HepG2 (cell line): ENCODE measurements around the gene CDC37L1. TPM values are rescaled to one million over a fixed set of nuclear protein-coding genes. Genes with fewer than 3 reads are reported as not detected.

Experiments
- ATAC-seq: fragments of 200-7000 bp; cut with Tn5 transposase; 3 replicates; pipeline ENCODE4 v1.9.1; 2020; ENCODE audit warnings: mild to moderate bottlenecking, moderate library complexity
- BruUV-seq: library from RNA; stranded (reverse); fragments of 400-500 nt; replicated peaks from 2 replicates; lab custom pipeline; 2021; lab: Mats Ljungman, UMichigan
- CTCF ChIA-PET: fragments of 300-600 bp; formaldehyde crosslinking; extraction: SDS; loops from one replicate; lab custom pipeline; 2021; ENCODE audit warnings: low total read pairs, inconsistent platforms, low intra/inter-chr PET ratio; lab: Yijun Ruan, JAX
- POLR2A ChIA-PET: fragments of 350-600 bp; sonication (Branson Sonifier 250); formaldehyde crosslinking; loops from one replicate; lab custom pipeline; 2020; ENCODE audit warnings: antibody characterized with exemption, inconsistent platforms; lab: Yijun Ruan, JAX
- DNase-seq: peaks from one replicate; pipeline ENCODE4 v3.0.0-alpha.2; 2015; ENCODE audit warnings: low spot score
- FAIRE-seq: peaks from 3 replicates; lab custom pipeline; 2011; peaks lifted over from hg19 to GRCh38; lab: Jason Lieb, UNC
- H2AFZ ChIP-seq: one replicate; pipeline ENCODE4 v1.6.1; 2011; ENCODE audit warnings: low read length, inconsistent platforms
- H3K27ac ChIP-seq: fragments of 300-600 bp; 3 replicates; pipeline ENCODE4 v1.8.0; 2011; ENCODE audit warnings: mixed run types, mild to moderate bottlenecking, mixed read lengths, low read length, inconsistent platforms; ENCODE audit not compliant: insufficient read depth; ENCODE audit errors: extremely low read length
- H3K27me3 ChIP-seq, 2 experiments: fragments of 200-600 bp in 1 of 2; 2 replicates in 1 of 2; 3 replicates in 1 of 2; pipeline versions ENCODE4 v1.6.0 to v1.8.0; 2011; ENCODE audit warnings: low read length in 2 of 2, mild to moderate bottlenecking in 2 of 2, moderate library complexity in 2 of 2, inconsistent platforms in 1 of 2; ENCODE audit not compliant: insufficient read depth in 2 of 2, control insufficient read depth in 1 of 2
- H3K36me3 ChIP-seq, 2 experiments: fragments of 200-600 bp in 1 of 2; replicated peaks in 1 of 2; 2 replicates in 1 of 2; 3 replicates in 1 of 2; pipeline versions ENCODE4 v1.5.1 to v1.8.0; 2011; ENCODE audit warnings: low read length in 2 of 2, inconsistent platforms in 1 of 2; ENCODE audit not compliant: insufficient read depth in 2 of 2, control insufficient read depth in 1 of 2
- H3K4me1 ChIP-seq: 2 replicates; pipeline ENCODE4 v1.5.1; 2012; ENCODE audit warnings: low read length, inconsistent platforms; ENCODE audit not compliant: insufficient read depth
- H3K4me2 ChIP-seq: 2 replicates; pipeline ENCODE4 v1.6.0; 2011; ENCODE audit warnings: low read depth, low read length, inconsistent platforms
- H3K4me3 ChIP-seq, 3 experiments: fragments of 200-600 bp in 1 of 3; sonication (generic), shearing (Covaris generic) in 1 of 3; replicated peaks in 1 of 3; 2 replicates each; pipeline ENCODE4 v1.5.1; 2011 to 2016; ENCODE audit warnings: low read length in 3 of 3, inconsistent platforms in 2 of 3, low read depth in 2 of 3, mild to moderate bottlenecking in 2 of 3, control low read depth in 1 of 3, mixed read lengths in 1 of 3; ENCODE audit not compliant: insufficient read depth in 1 of 3
- H3K79me2 ChIP-seq: one replicate; pipeline ENCODE4 v1.6.1; 2011; ENCODE audit warnings: low read length, inconsistent platforms; ENCODE audit not compliant: insufficient read depth
- H3K9ac ChIP-seq: 2 replicates; pipeline ENCODE4 v1.6.0; 2011; ENCODE audit warnings: mild to moderate bottlenecking, low read depth, low read length, inconsistent platforms; ENCODE audit not compliant: insufficient read depth
- H3K9me3 ChIP-seq: 2 replicates; pipeline ENCODE4 v1.5.1; 2012; ENCODE audit warnings: mild to moderate bottlenecking, low read length
- H4K20me1 ChIP-seq: 2 replicates; pipeline ENCODE4 v1.6.0; 2011; ENCODE audit warnings: inconsistent platforms, mild to moderate bottlenecking, low read length, moderate library complexity; ENCODE audit not compliant: insufficient read depth
- ELF3 ChIP-seq: IDR thresholded peaks from 2 replicates; pipeline ENCODE4 v1.6.1; 2016; ENCODE audit warnings: missing genetic modification reagents, missing compliant biosample characterization
- FOXK1 ChIP-seq: sonication (generic); formaldehyde crosslinking; IDR thresholded peaks from 2 replicates; pipeline ENCODE4 v1.4.0; 2020; ENCODE audit warnings: low read depth, missing genetic modification reagents, borderline replicate concordance
- IRF2 ChIP-seq: IDR thresholded peaks from 2 replicates; pipeline ENCODE4 v1.6.1; 2018; ENCODE audit warnings: missing genetic modification reagents, missing compliant biosample characterization
- NFRKB ChIP-seq: fragments of 450-650 bp; IDR thresholded peaks from 2 replicates; pipeline ENCODE4 v1.6.1; 2017
- RBM22 ChIP-seq: fragments of 200-400 bp; formaldehyde crosslinking; optimal IDR thresholded peaks from 2 replicates; pipeline ENCODE3; 2017; ENCODE audit warnings: mild to moderate bottlenecking, low read length, moderate library complexity
- REL ChIP-seq: sonication (generic); formaldehyde crosslinking; conservative IDR thresholded peaks from 2 replicates; pipeline ENCODE4 v1.8.0; 2022; ENCODE audit warnings: mild to moderate bottlenecking, missing genetic modification reagents, moderate library complexity
- ZNF557 ChIP-seq: sonication (generic); formaldehyde crosslinking; IDR thresholded peaks from 2 replicates; pipeline ENCODE4 v1.4.0; 2020; ENCODE audit warnings: missing genetic modification reagents
- WGBS: methylation state at CpG from one replicate; pipeline ENCODE4 v1.1.6; 2017; ENCODE audit warnings: low lambda C conversion rate; 5-methylcytosine and 5-hydroxymethylcytosine counted together
- in situ Hi-C: cut with HindIII; loops from 2 replicates; pipeline ENCODE4 v1.10.0; 2017; ENCODE audit warnings: low pct_unique_long_range_greater_than_20kb; ENCODE audit not compliant: extremely low pct_ligation_motif_present
- intact Hi-C: fragments of 100-400 bp; cut with micrococcal nuclease; formaldehyde crosslinking; loops from one replicate; pipeline ENCODE4 v1.10.0; 2022; ENCODE audit not compliant: unreplicated experiment
- polyA plus RNA-seq, 8 experiments: library from polyadenylated mRNA; depleted of rRNA in 3 of 8; stranded (reverse) in 7 of 8; unstranded in 1 of 8; fragments of >200 nt; fragmentation: Illumina TruSeq in 4 of 8; extraction: Trizol in 4 of 8; gene quantifications; 2 replicates each; pipeline versions ENCODE4 v1.2.1 to v1.2.3, GENCODE V29; 2011 to 2016; ENCODE audit warnings: low read depth in 4 of 8, missing spikeins in 1 of 8, mixed read lengths in 1 of 8; ENCODE audit not compliant: insufficient read depth in 1 of 8
- total RNA-seq, 5 experiments: library from RNA; depleted of rRNA; stranded (reverse); fragments of >200 nt; fragmentation: Illumina TruSeq; extraction: Trizol; gene quantifications; 2 replicates each; pipeline ENCODE4 v1.2.3, GENCODE V29; 2016; ENCODE audit warnings: low read depth in 1 of 5
- TF ChIP-seq, protein P1 (sequence below): IDR thresholded peaks from 2 replicates; pipeline ENCODE4 v1.6.1; 2016
- TF ChIP-seq, protein P2 (sequence below): sonication (generic); formaldehyde crosslinking; IDR thresholded peaks from 2 replicates; pipeline ENCODE4 v1.5.0; 2020; ENCODE audit warnings: mild to moderate bottlenecking, missing genetic modification reagents, borderline replicate concordance

The CDC37L1 gene
- total and polyA plus RNA-seq, 2 of the 13 experiments (the other 11 are each of a cell fraction or from before 2014, with no cell fraction given) = 5.5 to 17.0 TPM

DNA sequence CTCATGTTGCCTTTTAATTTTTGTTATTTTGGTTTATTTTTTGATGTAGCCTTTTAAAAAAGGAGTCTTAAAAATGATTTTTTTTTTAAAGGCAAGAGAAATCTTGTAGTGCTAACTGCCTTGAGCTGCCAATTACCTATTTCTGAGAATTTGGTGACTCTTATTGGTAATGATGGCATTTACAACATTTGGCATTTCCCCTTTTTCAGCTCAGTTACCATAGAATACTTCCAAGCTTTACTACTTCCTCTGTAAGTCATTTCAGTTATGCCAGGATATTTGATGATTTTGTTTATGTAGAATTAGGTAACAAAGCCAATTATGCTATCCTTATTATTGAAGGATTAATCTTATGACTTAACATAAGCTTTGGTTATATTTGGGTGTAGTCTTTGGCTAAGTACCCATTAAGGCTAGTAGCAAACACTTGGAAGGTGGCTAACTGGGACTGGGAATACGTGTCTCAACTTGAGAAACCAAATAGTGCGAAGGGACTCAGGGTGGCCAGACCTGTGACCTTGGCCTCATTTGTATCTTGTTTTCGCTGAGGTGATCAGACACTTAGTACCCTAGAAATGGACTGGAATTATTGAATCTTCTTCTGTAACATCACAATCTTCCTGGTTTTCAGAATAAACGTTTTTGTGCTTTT, 27.7 kb downstream of the CDC37L1 start:
- ChIA-PET CTCF (no interaction called here), POLR2A (interaction anchor here (0.6 kb wide), 1 partner anchor 33 kb away, joined by 3 read pairs; the partner anchor contains the start of gene AK3)
- no TSS peak for BruUV-seq
- Histone ChIP-seq H4K20me1 (0 out of 2 replicates have a peak, but pooled peaks cover 3% of the 10 kb centered on the region), H3K9me3 (no peaks in the 10 kb centered on the region), H3K79me2 (no peaks in the 10 kb centered on the region), H3K27ac (no peak overlapping the region), H3K9ac (no peak overlapping the region), H3K4me1 (no peaks in the 10 kb centered on the region), H3K36me3 (peaks cover 0 to 24% of the 10 kb centered on the region in 2 experiments), H3K4me3 (no peak overlapping the region), H3K27me3 (no peaks in the 10 kb centered on the region), H3K4me2 (no peak overlapping the region), H2AFZ (no peak overlapping the region)
- 88% methylated on average over 4 of the region's 4 CpGs for WGBS
- in situ Hi-C loops = no loop called here
- ATAC-seq (no peak), FAIRE-seq (peak; percentile 21), DNase-seq (no peak)
- TF ChIP-seq ELF3 (CRISPR knock-in tag) = no peak
- no peak for TF ChIP-seq ZNF557
- TF ChIP-seq RBM22 = peak; percentile 86
- TF ChIP-seq, protein P1, sequence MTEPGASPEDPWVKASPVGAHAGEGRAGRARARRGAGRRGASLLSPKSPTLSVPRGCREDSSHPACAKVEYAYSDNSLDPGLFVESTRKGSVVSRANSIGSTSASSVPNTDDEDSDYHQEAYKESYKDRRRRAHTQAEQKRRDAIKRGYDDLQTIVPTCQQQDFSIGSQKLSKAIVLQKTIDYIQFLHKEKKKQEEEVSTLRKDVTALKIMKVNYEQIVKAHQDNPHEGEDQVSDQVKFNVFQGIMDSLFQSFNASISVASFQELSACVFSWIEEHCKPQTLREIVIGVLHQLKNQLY (CRISPR knock-in tag) = no peak
- TF ChIP-seq REL (CRISPR knock-in tag) = no peak
- TF ChIP-seq NFRKB = no peak
- intact Hi-C loops = loop anchor here (5.0 kb wide), 1 partner anchor 35 kb away; the partner anchor contains the start of gene AK3

- H2AFZ ChIP-seq = no peak overlapping the region
- H3K9ac ChIP-seq = no peak overlapping the region
- H3K79me2 ChIP-seq = no peaks in the 10 kb centered on the region
- no peaks in the 10 kb centered on the region for H3K27me3 ChIP-seq
- in situ Hi-C loops = no loop called here
- BruUV-seq = no TSS peak
- H4K20me1 ChIP-seq = 0 out of 2 replicates have a peak, but pooled peaks cover 3% of the 10 kb centered on the region
- intact Hi-C loops = loop anchor here (5.0 kb wide), 1 partner anchor 33 kb away; the partner anchor contains the start of gene AK3
- H3K9me3 ChIP-seq = no peaks in the 10 kb centered on the region
- H3K36me3 ChIP-seq = peaks cover 1 to 42% of the 10 kb centered on the region in 2 experiments
- H3K4me3 ChIP-seq = no peak overlapping the region
- no peak overlapping the region for H3K4me2 ChIP-seq
- H3K27ac ChIP-seq = no peak overlapping the region
- no peak for ATAC-seq
- FAIRE-seq = no peak
- POLR2A ChIA-PET = interaction anchor here (1.7 kb wide), 1 partner anchor 31 kb away, joined by 3 read pairs; the partner anchor contains the start of gene AK3
- no peak for DNase-seq
- CTCF ChIA-PET = no interaction called here
- H3K4me1 ChIP-seq = no peaks in the 10 kb centered on the region
- TF ChIP-seq, protein P2, sequence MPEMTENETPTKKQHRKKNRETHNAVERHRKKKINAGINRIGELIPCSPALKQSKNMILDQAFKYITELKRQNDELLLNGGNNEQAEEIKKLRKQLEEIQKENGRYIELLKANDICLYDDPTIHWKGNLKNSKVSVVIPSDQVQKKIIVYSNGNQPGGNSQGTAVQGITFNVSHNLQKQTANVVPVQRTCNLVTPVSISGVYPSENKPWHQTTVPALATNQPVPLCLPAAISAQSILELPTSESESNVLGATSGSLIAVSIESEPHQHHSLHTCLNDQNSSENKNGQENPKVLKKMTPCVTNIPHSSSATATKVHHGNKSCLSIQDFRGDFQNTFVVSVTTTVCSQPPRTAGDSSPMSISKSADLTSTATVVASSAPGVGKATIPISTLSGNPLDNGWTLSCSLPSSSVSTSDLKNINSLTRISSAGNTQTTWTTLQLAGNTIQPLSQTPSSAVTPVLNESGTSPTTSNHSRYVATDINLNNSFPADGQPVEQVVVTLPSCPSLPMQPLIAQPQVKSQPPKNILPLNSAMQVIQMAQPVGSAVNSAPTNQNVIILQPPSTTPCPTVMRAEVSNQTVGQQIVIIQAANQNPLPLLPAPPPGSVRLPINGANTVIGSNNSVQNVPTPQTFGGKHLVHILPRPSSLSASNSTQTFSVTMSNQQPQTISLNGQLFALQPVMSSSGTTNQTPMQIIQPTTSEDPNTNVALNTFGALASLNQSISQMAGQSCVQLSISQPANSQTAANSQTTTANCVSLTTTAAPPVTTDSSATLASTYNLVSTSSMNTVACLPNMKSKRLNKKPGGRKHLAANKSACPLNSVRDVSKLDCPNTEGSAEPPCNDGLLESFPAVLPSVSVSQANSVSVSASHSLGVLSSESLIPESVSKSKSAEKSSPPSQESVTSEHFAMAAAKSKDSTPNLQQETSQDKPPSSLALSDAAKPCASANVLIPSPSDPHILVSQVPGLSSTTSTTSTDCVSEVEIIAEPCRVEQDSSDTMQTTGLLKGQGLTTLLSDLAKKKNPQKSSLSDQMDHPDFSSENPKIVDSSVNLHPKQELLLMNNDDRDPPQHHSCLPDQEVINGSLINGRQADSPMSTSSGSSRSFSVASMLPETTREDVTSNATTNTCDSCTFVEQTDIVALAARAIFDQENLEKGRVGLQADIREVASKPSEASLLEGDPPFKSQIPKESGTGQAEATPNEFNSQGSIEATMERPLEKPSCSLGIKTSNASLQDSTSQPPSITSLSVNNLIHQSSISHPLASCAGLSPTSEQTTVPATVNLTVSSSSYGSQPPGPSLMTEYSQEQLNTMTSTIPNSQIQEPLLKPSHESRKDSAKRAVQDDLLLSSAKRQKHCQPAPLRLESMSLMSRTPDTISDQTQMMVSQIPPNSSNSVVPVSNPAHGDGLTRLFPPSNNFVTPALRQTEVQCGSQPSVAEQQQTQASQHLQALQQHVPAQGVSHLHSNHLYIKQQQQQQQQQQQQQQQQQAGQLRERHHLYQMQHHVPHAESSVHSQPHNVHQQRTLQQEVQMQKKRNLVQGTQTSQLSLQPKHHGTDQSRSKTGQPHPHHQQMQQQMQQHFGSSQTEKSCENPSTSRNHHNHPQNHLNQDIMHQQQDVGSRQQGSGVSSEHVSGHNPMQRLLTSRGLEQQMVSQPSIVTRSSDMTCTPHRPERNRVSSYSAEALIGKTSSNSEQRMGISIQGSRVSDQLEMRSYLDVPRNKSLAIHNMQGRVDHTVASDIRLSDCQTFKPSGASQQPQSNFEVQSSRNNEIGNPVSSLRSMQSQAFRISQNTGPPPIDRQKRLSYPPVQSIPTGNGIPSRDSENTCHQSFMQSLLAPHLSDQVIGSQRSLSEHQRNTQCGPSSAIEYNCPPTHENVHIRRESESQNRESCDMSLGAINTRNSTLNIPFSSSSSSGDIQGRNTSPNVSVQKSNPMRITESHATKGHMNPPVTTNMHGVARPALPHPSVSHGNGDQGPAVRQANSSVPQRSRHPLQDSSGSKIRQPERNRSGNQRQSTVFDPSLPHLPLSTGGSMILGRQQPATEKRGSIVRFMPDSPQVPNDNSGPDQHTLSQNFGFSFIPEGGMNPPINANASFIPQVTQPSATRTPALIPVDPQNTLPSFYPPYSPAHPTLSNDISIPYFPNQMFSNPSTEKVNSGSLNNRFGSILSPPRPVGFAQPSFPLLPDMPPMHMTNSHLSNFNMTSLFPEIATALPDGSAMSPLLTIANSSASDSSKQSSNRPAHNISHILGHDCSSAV (CRISPR knock-in tag) = no peak
- TF ChIP-seq FOXK1 (CRISPR knock-in tag) = no peak
- TF ChIP-seq IRF2 = no peak
Measured at GRCh38 chr9:4709380-4709779, 30.0 kb downstream of the CDC37L1 start.
